ENCODE measurements around the gene EHD1.

The EHD1 gene

GRCh38 chr11:64888729-64889511 is 10.5 kb upstream of the EHD1 start:
- no peak for DNase-seq

GRCh38 chr11:64888406-64888728 is 9.9 kb upstream of the EHD1 start:
- no peak for DNase-seq

DNA sequence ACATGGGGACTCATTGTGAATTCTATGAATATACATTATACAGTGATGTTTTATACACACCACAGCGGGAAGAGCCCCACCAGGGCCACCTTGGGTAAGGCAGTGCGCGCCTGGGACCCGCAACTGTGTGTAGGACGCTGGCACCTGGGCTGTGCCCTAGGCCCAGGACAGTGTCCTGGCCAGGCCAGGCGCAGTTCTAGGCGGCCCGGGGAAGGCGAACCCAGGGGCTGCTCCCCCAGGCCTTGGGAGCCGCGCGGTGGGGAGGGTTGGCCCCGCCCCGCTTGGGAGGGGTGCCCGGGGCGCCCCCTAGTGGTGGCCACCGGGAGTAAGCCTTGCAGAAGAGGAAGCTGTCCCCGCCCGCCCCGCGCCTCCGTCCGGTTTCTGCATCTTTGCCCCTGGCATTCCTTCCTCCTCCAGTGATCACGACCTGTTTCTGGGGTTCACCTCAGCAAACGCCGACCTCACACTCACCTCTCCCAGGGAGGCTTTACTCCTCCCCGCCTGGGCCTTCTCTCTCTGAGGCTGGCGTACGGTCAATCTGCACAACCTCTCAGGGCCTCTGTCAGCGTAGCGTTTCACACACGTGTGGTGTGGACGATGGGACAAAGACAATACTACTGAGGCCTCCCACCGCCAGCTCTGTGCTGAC is 9.5 kb upstream of the EHD1 start:
- DNase-seq = no peak

- no peak for DNase-seq
Observed at GRCh38 chr11:64887234-64887756, 8.9 kb upstream of the EHD1 start.

GRCh38 chr11:64885367-64886286 is 7.2 kb upstream of the EHD1 start:
- no peak for DNase-seq

- no peak for DNase-seq
Observed at GRCh38 chr11:64884019-64884418, 5.6 kb upstream of the EHD1 start.

DNA sequence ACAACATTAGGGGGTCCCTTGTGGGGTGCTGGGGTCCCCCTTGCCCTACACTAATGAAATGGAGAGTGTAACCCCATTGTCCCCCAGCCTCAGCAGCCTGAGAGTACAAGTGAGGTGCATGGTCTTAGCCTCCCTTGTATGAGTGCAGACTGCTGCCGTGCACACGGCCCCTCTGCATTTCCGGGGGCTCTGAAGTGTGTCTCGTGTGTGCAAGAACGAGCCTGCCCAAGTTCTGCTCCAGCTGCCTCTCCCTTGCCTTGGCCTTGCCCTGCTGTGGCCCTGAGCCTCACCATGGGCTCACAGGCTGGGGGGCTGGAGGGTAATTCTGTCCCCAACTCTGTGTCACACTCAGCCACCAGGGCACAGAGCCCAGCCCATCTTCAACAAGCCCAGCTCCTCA is 5.2 kb upstream of the EHD1 start:
- DNase-seq = no peak

DNA sequence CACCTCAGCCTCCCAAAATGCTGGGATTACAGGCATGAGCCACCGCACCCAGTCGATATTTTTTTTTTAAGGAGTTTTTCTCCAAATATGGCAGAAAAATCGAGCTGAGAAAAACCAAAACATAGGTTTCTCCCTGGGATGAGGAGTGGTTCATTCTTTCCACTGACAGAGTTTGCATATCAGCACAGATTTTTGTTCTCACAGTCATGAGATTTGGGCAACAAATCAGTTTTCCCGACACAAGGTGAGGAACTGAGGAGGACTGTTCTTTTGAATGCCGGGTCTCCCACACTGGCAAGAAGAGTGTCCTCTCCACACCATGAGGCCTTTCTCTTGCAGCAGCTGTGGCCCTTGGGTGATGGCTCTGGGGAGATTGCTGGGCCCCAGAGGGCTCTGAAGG is 3.8 kb upstream of the EHD1 start:
- DNase-seq = no peak

DNA sequence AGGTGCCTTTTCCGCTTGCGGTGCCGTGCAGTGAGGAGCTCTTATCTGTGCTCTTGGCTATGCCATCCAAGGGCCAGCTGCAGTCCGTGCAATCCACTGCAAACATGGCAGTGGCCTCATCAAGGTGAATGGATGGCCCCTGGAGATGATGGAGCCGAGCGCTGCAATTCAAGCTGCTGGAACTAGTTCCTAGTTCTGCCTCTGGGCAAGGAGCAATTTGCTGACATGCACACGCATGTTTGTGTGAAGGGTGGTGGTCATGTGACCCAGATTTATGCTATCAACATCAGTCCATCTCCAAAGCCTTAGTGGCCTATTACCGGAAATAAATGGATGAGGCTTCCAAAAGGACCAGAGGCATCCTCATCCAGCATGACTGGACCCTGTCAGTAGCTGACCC is 3.1 kb upstream of the EHD1 start:
- DNase-seq = no peak

- DNase-seq = no peak
Observed at GRCh38 chr11:64880240-64881001, 2.0 kb upstream of the EHD1 start.

- no peak for DNase-seq
Observed at GRCh38 chr11:64879244-64879900, 951 bp upstream of the EHD1 start.

DNA sequence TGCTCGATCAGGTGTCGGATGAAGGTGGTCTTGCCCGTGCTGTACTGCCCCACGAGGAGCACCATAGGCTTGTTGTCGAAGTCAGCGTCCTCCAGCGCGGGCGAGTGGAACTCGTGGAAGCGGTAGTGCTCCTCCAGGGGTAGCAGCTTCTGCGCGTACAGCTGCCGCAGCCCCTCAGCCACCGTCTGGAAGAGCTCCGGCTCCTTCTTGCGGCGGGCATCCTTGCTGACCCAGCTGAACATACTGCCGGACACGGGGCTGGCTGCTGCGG is 263 bp downstream of the EHD1 start:
- no peak for DNase-seq

- DNase-seq = no peak
Observed at GRCh38 chr11:64877390-64878222, 815 bp downstream of the EHD1 start.

DNA sequence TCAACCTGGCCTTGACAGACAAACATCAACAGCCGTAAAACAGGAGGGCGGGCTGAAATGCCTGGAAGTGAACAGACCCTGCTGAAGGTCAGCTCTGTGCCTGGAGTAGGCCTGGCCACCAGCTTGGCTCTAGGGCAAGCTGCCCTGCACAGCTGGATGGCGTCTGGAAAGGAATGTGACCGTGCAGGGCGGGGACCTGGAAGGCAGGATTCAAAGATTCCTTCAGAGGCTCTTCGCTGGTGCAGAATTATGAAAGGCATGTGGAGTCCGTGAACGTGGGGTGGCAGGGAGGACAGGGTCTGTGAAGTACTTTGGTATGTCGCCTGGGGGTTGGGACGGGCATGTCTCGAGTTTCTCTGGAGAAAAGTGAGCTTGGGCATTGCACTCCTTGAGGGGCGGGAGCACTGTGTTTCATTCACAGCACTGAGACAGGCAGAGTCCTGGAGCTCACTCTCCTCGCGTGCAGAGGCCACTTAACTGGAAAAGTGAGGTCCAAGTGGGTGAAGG is 1.5 kb downstream of the EHD1 start:
- DNase-seq = no peak

DNA sequence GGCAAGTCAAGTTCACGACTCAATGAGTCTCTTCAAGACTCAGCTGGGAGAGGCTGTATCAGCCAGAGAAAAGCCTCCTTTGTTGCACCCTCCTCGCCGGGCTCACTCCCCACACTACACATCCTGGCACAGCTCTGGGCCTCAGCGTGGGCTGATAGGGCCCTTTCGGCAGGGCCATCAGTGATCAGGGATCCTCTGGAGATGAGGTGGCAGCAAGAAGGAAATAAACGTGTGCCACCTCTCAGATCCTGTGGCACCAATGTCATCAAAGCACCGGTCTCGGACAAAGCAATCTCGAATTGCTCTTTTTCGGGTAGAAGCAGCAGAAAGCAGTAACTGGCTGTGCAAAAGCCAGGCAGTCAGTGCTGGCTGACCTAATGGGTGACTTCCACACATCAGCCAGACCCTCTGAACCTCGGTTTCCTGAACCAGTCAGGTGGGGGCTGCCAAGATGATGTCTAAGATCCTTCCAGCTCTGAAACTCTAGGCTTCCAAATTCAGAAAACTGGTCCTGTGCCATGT is 2.1 kb downstream of the EHD1 start:
- no peak for DNase-seq

DNA sequence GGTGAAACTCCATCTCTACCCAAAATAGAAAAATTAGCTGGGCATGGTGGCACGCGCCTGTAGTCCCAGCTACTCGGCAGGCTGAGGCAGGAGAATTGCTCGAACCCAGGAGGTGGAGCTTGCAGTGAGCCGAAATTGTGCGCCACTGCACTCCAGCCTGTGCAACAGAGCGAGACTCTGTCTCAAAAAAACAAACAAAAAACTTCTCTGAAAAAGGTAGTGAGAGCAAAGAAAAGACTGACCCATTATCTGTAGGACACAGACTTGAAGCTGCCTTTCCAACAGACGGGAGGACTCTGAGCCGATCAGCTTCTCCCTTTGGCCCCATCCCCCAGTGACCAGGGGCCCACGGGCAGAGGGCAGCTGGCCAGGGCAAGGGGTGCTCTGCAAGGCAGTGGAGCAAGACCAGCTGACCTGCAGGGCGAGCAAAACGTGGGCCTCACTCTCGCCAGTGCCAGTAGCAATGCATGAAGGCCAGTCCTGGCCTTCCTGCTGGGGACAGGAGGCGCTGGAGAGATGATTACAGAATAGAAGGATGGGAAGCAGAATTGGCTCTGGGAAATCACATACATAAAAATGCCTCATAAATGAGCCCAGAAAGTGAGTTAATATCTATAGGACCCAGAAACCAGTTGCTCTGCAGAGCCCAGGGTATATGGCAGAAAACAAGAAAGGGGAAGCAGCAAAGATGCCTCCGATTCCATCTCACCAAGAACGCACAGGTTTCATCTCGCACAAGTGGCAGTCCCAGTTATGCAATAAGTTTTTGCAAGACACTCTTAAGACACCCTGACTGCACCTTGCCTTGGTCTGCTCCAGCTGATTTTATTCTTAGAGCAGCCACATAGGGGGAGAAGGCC is 2.8 kb downstream of the EHD1 start:
- no peak for DNase-seq

GRCh38 chr11:64874308-64875240 is 3.8 kb downstream of the EHD1 start:
- DNase-seq = no peak

DNA sequence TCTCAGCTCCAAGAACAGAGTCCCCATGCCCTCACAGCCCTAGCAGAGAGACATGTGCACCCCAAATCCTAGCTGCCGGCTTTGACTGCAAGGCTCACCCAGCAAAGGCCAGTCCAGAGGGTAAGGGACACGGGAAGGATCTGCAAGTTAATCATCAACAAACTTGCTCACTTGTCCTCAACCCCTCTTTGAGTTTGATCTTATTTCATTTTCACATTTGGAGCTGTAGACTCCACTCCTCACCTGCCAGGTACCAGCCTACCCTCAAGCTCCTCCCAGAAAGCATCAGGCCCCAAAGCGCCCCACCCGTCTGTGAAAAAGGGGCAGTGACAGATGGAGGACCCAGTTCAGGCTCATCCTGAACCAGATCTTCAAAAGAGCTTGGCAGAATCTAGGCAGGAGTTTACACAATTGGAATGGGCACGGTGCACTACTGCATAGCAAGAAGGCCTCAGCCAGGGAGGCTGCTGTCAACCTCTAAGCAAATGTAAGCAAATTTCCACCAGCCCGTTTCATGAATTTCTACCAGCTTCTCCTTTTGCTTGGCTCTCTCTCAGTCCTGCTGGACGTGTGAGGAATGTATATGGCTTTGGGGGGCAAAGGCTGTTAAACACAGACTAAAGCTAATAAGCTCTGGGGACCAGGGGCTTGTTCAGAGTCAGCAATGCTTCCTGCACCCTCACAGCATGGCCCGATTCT is 5.5 kb downstream of the EHD1 start:
- DNase-seq = no peak
